ENCODE measurements around the gene PRR20G. TPM values are rescaled to one million over a fixed set of nuclear protein-coding genes. Genes with fewer than 3 reads are reported as not detected.

Gene PRR20G
- total and polyA plus RNA-seq, 2 of the 4 experiments (the other 2 are of a cell fraction): not detected

DNA sequence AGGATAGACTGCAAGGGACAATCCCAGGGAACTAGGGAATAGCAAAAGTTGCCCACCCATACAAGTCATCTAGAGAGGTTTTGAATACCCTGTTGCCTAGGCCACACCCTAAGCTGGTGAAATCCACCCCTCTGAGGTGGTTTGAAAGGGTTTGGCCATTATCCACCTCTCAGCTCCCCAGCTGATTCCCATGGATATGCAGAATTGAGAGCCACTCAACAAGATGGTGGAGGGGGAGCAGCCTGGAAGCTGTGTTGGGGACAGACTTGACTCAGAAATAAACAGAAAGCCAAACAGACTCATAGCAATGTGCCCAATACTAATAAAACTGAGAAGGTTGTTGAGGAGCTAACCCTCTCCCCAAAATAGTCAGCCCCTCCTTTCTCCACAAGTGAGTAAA, 10.9 kb downstream of the PRR20G start:
- ChIA-PET POLR2A (ENCODE audit: unreplicated experiment) (no interaction called here), CTCF (no interaction called here)
- Histone ChIP-seq H3K27me3 (ENCODE audit: control insufficient read depth, insufficient read depth, low read length) (no peaks in the 10 kb centered on the region), H4K91ac (ENCODE audit: insufficient read depth, low read depth, low read length) (no peak overlapping the region), H4K8ac (ENCODE audit: low read depth in 2 of 2, low read length in 2 of 2) (no peak overlapping the region), H2BK20ac (ENCODE audit: low read depth, low read length) (no peak overlapping the region), H3K14ac (replicated peaks; ENCODE audit: low read depth, low read length) (no peak overlapping the region), H3K9ac (ENCODE audit: low read depth, low read length) (no peak overlapping the region), H2BK15ac (ENCODE audit: low read depth, low read length) (no peak overlapping the region), H3K18ac (ENCODE audit: low read depth, low read length) (no peak overlapping the region), H3K27ac (ENCODE audit: insufficient read depth, low read length) (no peak overlapping the region), H2AFZ (replicated peaks; ENCODE audit: low read length, poor library complexity) (no peak overlapping the region), H3K9me1 (ENCODE audit: insufficient read depth, low read length) (no peaks in the 10 kb centered on the region), H3K56ac (ENCODE audit: extremely low read depth, insufficient read depth, low read length) (no peak overlapping the region), H3K4ac (ENCODE audit: low read depth, low read length) (no peak overlapping the region), H3K4me3 (ENCODE audit: insufficient read depth, low read depth, low read length) (no peak overlapping the region), H2AK9ac (replicated peaks; ENCODE audit: low read depth, low read length, poor library complexity) (no peak overlapping the region), H2AK5ac (ENCODE audit: low read depth, low read length) (no peak overlapping the region), H2BK120ac (ENCODE audit: low read depth, low read length) (no peak overlapping the region), H4K20me1 (ENCODE audit: insufficient read depth, low read length) (no peaks in the 10 kb centered on the region), H3K36me3 (ENCODE audit: control insufficient read depth, insufficient read depth, low read length) (no peaks in the 10 kb centered on the region), H3K23ac (ENCODE audit: low read depth, low read length) (no peak overlapping the region), H3K4me1 (ENCODE audit: control insufficient read depth, insufficient read depth, low read length) (no peaks in the 10 kb centered on the region), H3K4me2 (ENCODE audit: low read depth, low read length) (no peak overlapping the region), H2BK5ac (ENCODE audit: low read depth, low read length, poor library complexity, severe bottlenecking) (no peak overlapping the region), H4K5ac (ENCODE audit: low read depth, low read length) (no peak overlapping the region), H3K79me1 (ENCODE audit: low read depth in 1 of 2, low read length in 2 of 2) (no peaks in the 10 kb centered on the region), H3K9me3 (ENCODE audit: control insufficient read depth, insufficient read depth, low read length) (no peaks in the 10 kb centered on the region)
- BruUV-seq (replicated peaks): no TSS peak
- intact Hi-C loops (cut with micrococcal nuclease): no loop called here
- DNase-seq: no peak
- no peak for ATAC-seq (ENCODE audit: low read depth)
- in situ Hi-C loops (cut with MboI; ENCODE audit: low sequenced_read_pairs): no loop called here
- dilution Hi-C loops (cut with HindIII; ENCODE audit: low sequenced_read_pairs, unreplicated experiment): no loop called here
- no peak for TF ChIP-seq NFE2L2 (IDR thresholded peaks at IDR 0.05; ENCODE audit: low read depth, low read length)
- no peak for TF ChIP-seq RCOR1 (IDR thresholded peaks at IDR 0.05; ENCODE audit: insufficient replicate concordance, low read length)
- TF ChIP-seq, protein P1, sequence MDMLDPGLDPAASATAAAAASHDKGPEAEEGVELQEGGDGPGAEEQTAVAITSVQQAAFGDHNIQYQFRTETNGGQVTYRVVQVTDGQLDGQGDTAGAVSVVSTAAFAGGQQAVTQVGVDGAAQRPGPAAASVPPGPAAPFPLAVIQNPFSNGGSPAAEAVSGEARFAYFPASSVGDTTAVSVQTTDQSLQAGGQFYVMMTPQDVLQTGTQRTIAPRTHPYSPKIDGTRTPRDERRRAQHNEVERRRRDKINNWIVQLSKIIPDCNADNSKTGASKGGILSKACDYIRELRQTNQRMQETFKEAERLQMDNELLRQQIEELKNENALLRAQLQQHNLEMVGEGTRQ (IDR thresholded peaks at IDR 0.05; ENCODE audit: low read depth, low read length): no peak
- no peak for TF ChIP-seq BHLHE40 (IDR thresholded peaks at IDR 0.05; ENCODE audit: low read depth, low read length)
- TF ChIP-seq POLR2A (IDR thresholded peaks at IDR 0.05; ENCODE audit: low read depth, low read length): no peak
- no peak for TF ChIP-seq MXI1 (IDR thresholded peaks at IDR 0.05; ENCODE audit: borderline replicate concordance, low read depth, low read length)
- TF ChIP-seq CEBPB (IDR thresholded peaks at IDR 0.05; ENCODE audit: low read depth, low read length): no peak
- no peak for TF ChIP-seq RAD21 (IDR thresholded peaks at IDR 0.05; ENCODE audit: low read length)
- TF ChIP-seq FOS (IDR thresholded peaks at IDR 0.05; ENCODE audit: low read depth, low read length): no peak
- TF ChIP-seq MAZ (IDR thresholded peaks at IDR 0.05; ENCODE audit: borderline replicate concordance, low read depth, low read length): no peak
- TF ChIP-seq, protein P2, sequence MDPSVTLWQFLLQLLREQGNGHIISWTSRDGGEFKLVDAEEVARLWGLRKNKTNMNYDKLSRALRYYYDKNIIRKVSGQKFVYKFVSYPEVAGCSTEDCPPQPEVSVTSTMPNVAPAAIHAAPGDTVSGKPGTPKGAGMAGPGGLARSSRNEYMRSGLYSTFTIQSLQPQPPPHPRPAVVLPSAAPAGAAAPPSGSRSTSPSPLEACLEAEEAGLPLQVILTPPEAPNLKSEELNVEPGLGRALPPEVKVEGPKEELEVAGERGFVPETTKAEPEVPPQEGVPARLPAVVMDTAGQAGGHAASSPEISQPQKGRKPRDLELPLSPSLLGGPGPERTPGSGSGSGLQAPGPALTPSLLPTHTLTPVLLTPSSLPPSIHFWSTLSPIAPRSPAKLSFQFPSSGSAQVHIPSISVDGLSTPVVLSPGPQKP (IDR thresholded peaks at IDR 0.05; ENCODE audit: borderline replicate concordance, low read depth, low read length): no peak
- no peak for TF ChIP-seq MAFK (IDR thresholded peaks at IDR 0.05; ENCODE audit: low read depth, low read length)
- TF ChIP-seq SMC3 (IDR thresholded peaks at IDR 0.05; ENCODE audit: low read depth, low read length): no peak
- TF ChIP-seq, protein P3, sequence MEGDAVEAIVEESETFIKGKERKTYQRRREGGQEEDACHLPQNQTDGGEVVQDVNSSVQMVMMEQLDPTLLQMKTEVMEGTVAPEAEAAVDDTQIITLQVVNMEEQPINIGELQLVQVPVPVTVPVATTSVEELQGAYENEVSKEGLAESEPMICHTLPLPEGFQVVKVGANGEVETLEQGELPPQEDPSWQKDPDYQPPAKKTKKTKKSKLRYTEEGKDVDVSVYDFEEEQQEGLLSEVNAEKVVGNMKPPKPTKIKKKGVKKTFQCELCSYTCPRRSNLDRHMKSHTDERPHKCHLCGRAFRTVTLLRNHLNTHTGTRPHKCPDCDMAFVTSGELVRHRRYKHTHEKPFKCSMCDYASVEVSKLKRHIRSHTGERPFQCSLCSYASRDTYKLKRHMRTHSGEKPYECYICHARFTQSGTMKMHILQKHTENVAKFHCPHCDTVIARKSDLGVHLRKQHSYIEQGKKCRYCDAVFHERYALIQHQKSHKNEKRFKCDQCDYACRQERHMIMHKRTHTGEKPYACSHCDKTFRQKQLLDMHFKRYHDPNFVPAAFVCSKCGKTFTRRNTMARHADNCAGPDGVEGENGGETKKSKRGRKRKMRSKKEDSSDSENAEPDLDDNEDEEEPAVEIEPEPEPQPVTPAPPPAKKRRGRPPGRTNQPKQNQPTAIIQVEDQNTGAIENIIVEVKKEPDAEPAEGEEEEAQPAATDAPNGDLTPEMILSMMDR (conservative IDR thresholded peaks at IDR 0.05; ENCODE audit: low read depth, low read length): no peak
- TF ChIP-seq CHD1 (IDR thresholded peaks at IDR 0.05; ENCODE audit: low read depth, low read length): no peak
- TF ChIP-seq RFX5 (IDR thresholded peaks at IDR 0.05; ENCODE audit: low read depth, low read length): no peak

Data from IMR-90 (cell line).